Measurements from ENCODE around the gene SPATA22. TPM values are rescaled to one million over a fixed set of nuclear protein-coding genes. Genes with fewer than 3 reads are reported as not detected.

The SPATA22 gene
- total and polyA plus RNA-seq, 12 donors: 0.13 to 3.8 (median 1.00) TPM; not detected in 4

DNA sequence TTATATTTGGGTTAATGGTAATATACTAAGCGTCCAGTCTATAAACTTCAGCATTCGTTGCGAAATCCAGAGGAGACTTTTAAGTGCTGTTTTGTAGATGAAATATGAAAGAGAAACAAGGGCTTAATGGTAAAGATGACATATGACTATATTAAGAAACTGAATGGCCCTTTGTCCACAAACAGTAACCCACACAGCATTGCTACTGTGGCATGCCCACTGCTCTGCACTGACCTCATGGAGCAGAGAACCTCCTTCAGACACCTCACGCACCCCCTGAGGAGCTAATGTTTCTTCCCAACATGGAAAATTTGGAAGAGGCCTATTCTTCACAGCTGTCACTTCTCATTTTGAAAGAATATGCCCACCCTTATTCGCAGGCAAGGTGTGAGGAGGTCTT, 30.8 kb upstream of the SPATA22 start:
- Histone ChIP-seq H3K4me3 (no peak overlapping the region), H3K27me3 (no peaks in the 10 kb centered on the region), H3K36me3 (replicated peaks in 1 of 2) (no peaks in the 10 kb centered on the region), H3K9me3 (replicated peaks in 1 of 3) (no peaks in the 10 kb centered on the region), H3K4me1 (replicated peaks in 1 of 2) (no peaks in the 10 kb centered on the region), H3K27ac (no peak overlapping the region)
- intact Hi-C loops (cut with DNase I): no loop called here
- TF ChIP-seq CTCF (IDR thresholded peaks at IDR 0.05): no peak
- TF ChIP-seq POLR2A (IDR thresholded peaks at IDR 0.05): no peak
- 61 to 82% (median 70%) methylated on average over 4 to 5 of the region's 5 CpGs for WGBS, 4 donors
- DNase-seq: no peak

DNA sequence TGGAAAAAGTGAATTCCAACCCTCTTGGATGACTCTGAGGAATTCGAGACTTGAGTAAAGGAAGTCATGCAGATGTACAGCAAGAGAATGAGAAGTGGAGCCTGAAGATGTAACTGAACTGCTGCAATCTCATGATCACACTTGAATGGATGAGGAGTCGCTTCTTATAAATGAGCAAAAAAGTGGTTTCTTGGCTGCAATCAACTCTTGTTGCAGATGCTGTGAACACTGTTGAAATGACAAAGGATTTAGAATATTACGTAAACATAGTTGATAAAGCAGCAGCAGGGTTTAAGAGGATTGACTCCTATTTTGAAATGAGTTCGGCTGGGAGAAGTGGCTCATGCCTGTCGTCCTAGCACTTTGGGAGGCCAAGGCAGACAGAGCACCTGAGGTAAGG, 29.7 kb upstream of the SPATA22 start:
- intact Hi-C loops (cut with DNase I): no loop called here
- TF ChIP-seq CTCF (IDR thresholded peaks at IDR 0.05): no peak
- no peak for TF ChIP-seq POLR2A (IDR thresholded peaks at IDR 0.05)
- no peaks in the 10 kb centered on the region for H3K4me1 ChIP-seq (replicated peaks in 1 of 2)
- no peak for DNase-seq
- no peak overlapping the region for H3K27ac ChIP-seq
- no peaks in the 10 kb centered on the region for H3K27me3 ChIP-seq
- no peak overlapping the region for H3K4me3 ChIP-seq
- WGBS, 4 donors: 70 to 74% (median 72%) methylated on average over 5 of the region's 5 CpGs
- H3K36me3 ChIP-seq (replicated peaks in 1 of 2): no peaks in the 10 kb centered on the region
- H3K9me3 ChIP-seq (replicated peaks in 1 of 3): no peaks in the 10 kb centered on the region

DNA sequence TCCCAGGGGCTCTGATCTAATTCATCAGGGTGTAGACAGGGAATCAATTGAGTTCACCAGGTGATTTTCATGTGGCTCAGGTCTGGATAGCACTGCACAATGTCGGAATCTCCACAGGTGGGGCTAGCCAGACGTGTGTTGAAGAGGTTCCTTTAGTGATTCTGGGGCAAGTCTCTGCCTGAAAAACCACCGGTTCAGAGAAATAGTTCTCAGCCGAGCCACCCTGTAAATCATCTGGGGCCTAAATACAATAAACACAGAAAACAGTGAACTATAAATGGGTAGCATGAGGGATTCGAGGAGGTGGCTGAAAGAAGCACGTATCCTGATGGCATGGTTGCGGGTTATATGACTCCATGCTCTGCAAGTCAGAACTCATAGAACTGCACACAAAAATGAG, 25.5 kb upstream of the SPATA22 start:
- Histone ChIP-seq H3K9me3 (replicated peaks in 1 of 3) (no peaks in the 10 kb centered on the region), H3K4me3 (no peak overlapping the region), H3K4me1 (replicated peaks in 1 of 2) (no peaks in the 10 kb centered on the region), H3K36me3 (replicated peaks in 1 of 2) (no peaks in the 10 kb centered on the region), H3K27me3 (no peaks in the 10 kb centered on the region), H3K27ac (no peak overlapping the region)
- intact Hi-C loops (cut with DNase I): no loop called here
- no peak for DNase-seq
- TF ChIP-seq POLR2A (IDR thresholded peaks at IDR 0.05) (no peak), CTCF (IDR thresholded peaks at IDR 0.05) (no peak)
- 68 to 78% (median 76%) methylated on average over 7 of the region's 7 CpGs for WGBS, 4 donors

GRCh38 chr17:3485481-3486068, 14.0 kb upstream of the SPATA22 start:
- Histone ChIP-seq H3K4me1 (replicated peaks in 1 of 2) (no peaks in the 10 kb centered on the region), H3K27ac (no peak overlapping the region), H3K9me3 (replicated peaks in 1 of 3) (no peaks in the 10 kb centered on the region), H3K4me3 (no peak overlapping the region), H3K27me3 (no peaks in the 10 kb centered on the region), H3K36me3 (replicated peaks in 1 of 2) (no peaks in the 10 kb centered on the region)
- no peak for DNase-seq
- intact Hi-C loops (cut with DNase I): no loop called here
- TF ChIP-seq POLR2A (IDR thresholded peaks at IDR 0.05) (no peak), CTCF (IDR thresholded peaks at IDR 0.05) (no peak)
- WGBS, 4 donors: 81 to 91% (median 87%) methylated on average over 8 of the region's 8 CpGs

All from adrenal gland (tissue), 12 donors.